Activated naive CD4-positive, alpha-beta T cell treated with anti-CD3 and anti-CD28 coated beads, Interleukin-2, amount 50 U/mL, for 72 hours (primary cell): ENCODE measurements around the gene DPYSL4. TPM values are rescaled to one million over a fixed set of nuclear protein-coding genes. Genes with fewer than 3 reads are reported as not detected.

Source experiments
- ATAC-seq, 2 donors: fragments of 150-1000 bp; cut with Tn5 transposase; 2 replicates each; pipeline ENCODE4 v1.10.0; 2021; ENCODE audit warnings: mild to moderate bottlenecking in 2 of 2, moderate library complexity in 2 of 2
- DNase-seq, 2 donors: peaks; one replicate each; pipeline ENCODE4 v3.0.0; 2021 to 2022; ENCODE audit warnings: low spot score in 2 of 2
- H3K27ac Mint-ChIP-seq, 2 donors: one replicate each; pipeline ENCODE4 v1.8.0; 2022; ENCODE audit warnings: mild to moderate bottlenecking in 2 of 2, mixed read lengths in 2 of 2
- H3K36me3 Mint-ChIP-seq, 2 donors: one replicate each; pipeline ENCODE4 v1.8.0; 2022; ENCODE audit warnings: mixed read lengths in 2 of 2
- H3K9me3 Mint-ChIP-seq, 2 donors: one replicate each; pipeline ENCODE4 v1.8.0; 2022; ENCODE audit warnings: mixed read lengths in 2 of 2
- total RNA-seq, 2 donors: library from RNA; stranded (reverse); gene quantifications; one replicate each; pipeline ENCODE4 v1.2.3, GENCODE V29; 2022

DPYSL4 gene
- total RNA-seq, 2 donors from 2014 or later, result 2.8 to 65.2 TPM

DNA sequence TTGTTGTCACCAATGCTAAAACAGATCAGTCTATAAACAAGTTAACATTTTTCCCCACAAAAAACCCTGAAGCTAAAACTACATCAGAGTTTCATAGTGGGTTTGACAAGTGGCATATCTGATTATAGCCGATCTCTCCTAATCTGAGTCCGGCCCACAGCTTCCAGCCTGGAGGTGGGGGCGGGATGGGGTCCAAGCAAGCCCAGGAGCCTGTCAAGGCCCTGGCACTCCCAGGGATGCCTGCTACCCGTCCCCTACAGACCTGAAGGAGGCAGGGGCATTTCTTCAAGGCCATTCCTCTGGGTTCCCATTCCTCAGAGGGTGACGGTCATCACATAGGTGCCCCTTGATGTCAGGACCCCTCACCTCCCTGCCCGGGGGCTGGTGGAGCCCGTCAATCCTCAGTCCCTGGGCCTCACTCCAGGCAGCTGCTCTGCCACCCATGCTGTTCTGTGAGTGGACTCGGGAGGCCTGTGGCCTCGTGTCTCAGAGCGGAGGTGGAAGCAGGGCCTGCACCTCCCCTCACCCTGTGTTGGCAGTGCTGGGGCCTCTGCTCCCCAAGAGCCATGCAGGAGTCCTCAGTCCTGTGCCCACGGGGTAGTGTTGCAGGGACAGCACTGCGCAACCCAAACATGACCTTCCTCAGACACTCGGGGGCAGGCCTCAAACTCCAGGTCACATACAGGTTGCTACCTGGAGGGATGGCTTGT, 8.8 kb downstream of the DPYSL4 start:
- Mint-ChIP-seq H3K9me3 (peaks cover 0 to 3% of the 10 kb centered on the region in 2 donors), H3K27ac (no peak overlapping the region), H3K36me3 (peaks cover 0 to 15% of the 10 kb centered on the region in 2 donors)
- DNase-seq (no peak), ATAC-seq (no peak)

DNA sequence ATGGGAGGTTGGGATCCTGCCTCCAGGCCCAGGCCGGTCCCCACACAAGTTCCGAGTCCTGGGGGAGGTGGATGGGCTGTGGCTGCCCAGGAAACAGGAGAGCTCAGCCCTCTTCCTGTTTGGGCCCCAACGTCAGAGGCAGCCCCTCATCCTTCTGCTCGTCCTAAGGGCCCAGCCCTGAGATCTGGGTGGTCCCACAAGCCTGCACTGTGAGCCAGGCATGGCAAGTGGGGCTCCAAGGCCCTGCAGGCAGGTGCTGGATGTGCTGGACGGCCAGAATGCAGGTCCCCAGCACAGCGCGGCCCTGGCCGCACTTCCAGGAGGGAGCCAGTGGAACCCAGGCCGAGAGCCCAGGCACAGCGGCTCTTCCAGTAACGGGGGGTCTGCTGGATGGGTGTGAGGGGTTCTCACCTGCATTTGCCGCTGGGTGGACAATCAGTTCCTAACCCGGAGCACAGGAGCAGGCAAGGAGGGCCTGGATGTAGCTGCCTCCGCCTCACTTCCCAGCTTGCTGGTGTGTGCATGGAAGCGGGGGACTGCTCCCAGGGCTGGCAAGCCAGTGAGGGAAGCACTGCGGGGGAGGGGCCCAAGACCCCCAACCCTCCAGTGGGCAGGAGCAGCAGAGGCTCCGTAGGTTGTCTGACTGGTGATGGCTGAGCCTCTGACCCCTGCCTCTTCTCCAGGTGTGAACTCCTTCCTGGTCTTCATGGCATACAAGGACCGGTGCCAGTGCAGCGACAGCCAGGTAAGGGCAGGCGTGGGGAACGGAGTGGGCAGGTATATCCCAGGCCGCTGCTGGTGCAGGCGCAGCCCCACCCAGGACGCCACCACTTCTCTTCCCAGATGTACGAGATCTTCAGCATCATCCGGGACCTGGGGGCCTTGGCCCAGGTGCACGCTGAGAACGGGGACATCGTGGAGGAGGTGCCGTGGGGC, 9.7 kb downstream of the DPYSL4 start:
- no peak overlapping the region for H3K27ac Mint-ChIP-seq
- H3K9me3 Mint-ChIP-seq, result no peaks in the 10 kb centered on the region
- ATAC-seq (no peak), DNase-seq (no peak)
- peaks cover 0 to 6% of the 10 kb centered on the region in 2 donors for H3K36me3 Mint-ChIP-seq

- DNase-seq (no peak), ATAC-seq (no peak)
- no peak overlapping the region for H3K27ac Mint-ChIP-seq
- H3K9me3 Mint-ChIP-seq, result no peaks in the 10 kb centered on the region
- peaks cover 0 to 5% of the 10 kb centered on the region in 2 donors for H3K36me3 Mint-ChIP-seq
Measured at GRCh38 chr10:132197271-132198067, 10.7 kb downstream of the DPYSL4 start.

- Mint-ChIP-seq H3K36me3 (no peaks in the 10 kb centered on the region), H3K27ac (no peak overlapping the region), H3K9me3 (no peaks in the 10 kb centered on the region)
- DNase-seq, result no peak
- ATAC-seq, result no peak
Measured at GRCh38 chr10:132198068-132198370, 11.3 kb downstream of the DPYSL4 start.

- Mint-ChIP-seq H3K9me3 (no peaks in the 10 kb centered on the region), H3K27ac (no peak overlapping the region), H3K36me3 (no peaks in the 10 kb centered on the region)
- DNase-seq, result no peak
- no peak for ATAC-seq
Measured at GRCh38 chr10:132198381-132199181, 11.8 kb downstream of the DPYSL4 start.

DNA sequence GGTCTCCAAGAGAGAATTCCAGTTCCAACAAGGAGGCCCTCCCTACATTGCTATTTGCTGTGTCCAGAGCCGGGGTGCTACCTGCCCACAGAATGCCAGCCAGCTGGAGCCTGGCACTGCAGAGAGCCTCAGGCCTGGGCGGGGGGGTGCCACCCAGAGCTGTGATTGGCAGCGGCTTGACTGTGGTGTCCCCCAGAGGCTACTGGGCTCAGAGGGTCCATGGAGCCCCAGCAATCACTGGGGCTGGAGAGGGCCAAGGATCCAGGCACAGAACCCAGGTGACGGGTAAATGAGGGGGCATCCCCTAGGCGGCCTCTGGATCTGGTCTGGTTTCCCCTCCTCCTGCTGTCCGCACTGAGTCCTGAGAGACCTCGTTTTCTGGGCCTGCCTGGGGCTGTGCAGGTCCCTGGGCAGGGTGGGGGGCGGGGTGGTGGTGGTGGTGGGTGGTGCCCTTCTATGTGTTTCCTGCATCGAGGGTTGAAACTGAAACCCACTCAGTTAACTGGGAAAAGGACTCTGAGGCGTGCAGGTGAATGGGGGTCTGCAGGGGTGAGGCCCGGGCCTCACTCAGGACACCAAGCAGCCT, 12.6 kb downstream of the DPYSL4 start:
- H3K36me3 Mint-ChIP-seq, result no peaks in the 10 kb centered on the region
- no peak overlapping the region for H3K27ac Mint-ChIP-seq
- H3K9me3 Mint-ChIP-seq, result no peaks in the 10 kb centered on the region
- no peak for DNase-seq
- ATAC-seq, result no peak

- Mint-ChIP-seq H3K36me3 (no peaks in the 10 kb centered on the region), H3K27ac (no peak overlapping the region), H3K9me3 (no peaks in the 10 kb centered on the region)
- ATAC-seq, result no peak
- DNase-seq, result no peak
Measured at GRCh38 chr10:132199854-132200311, 13.1 kb downstream of the DPYSL4 start.

GRCh38 chr10:132200344-132201110, 13.8 kb downstream of the DPYSL4 start:
- ATAC-seq (no peak), DNase-seq (no peak)
- Mint-ChIP-seq H3K9me3 (no peaks in the 10 kb centered on the region), H3K27ac (no peak overlapping the region), H3K36me3 (no peaks in the 10 kb centered on the region)

- DNase-seq, result no peak
- no peak for ATAC-seq
- H3K36me3 Mint-ChIP-seq, result no peaks in the 10 kb centered on the region
- H3K9me3 Mint-ChIP-seq, result no peaks in the 10 kb centered on the region
- H3K27ac Mint-ChIP-seq, result no peak overlapping the region
Measured at GRCh38 chr10:132201111-132201969, 14.6 kb downstream of the DPYSL4 start.

DNA sequence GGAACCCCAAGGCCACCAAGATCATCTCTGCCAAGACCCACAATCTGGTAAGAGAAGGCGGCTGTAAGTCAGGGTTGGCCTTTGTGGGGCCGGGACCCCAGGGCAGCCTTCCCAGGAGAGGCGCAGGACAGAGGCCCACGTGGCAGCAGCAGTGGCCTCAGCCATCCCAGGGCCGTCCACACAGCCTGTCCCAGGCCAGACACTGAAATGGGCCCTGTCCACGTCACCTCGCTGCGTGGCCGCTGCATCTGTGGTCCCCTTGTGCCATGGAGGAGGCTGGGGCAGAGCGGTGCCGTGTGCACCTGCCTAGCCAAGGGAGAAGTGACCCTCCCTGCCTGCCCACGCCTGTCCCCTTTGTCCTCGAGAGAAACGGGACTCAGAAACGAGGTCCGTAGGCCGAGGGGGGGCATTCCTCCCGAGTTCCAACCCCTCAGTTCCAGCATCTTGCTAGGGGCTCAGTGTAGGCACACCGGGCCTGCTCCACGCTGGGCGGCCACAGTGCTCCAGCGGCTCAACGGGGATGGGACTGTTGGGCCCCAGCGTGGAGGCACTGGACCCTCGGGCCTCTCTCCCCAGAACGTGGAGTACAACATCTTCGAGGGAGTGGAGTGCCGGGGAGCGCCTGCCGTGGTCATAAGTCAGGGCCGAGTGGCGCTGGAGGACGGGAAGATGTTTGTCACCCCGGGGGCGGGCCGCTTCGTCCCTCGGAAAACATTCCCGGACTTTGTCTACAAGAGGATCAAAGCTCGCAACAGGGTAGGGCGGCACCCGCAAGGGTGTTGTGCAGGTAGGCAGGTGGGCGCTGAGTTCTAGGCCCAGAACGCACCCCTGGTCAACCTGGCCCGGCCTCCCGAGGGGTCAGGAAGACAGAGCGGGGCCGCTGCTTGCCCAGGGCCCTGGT, 15.6 kb downstream of the DPYSL4 start:
- H3K9me3 Mint-ChIP-seq, result no peaks in the 10 kb centered on the region
- H3K27ac Mint-ChIP-seq, result no peak overlapping the region
- ATAC-seq (no peak), DNase-seq (no peak)
- H3K36me3 Mint-ChIP-seq, result no peaks in the 10 kb centered on the region

GRCh38 chr10:132203256-132204077, 16.7 kb downstream of the DPYSL4 start:
- Mint-ChIP-seq H3K9me3 (no peaks in the 10 kb centered on the region), H3K27ac (no peak overlapping the region), H3K36me3 (no peaks in the 10 kb centered on the region)
- no peak for ATAC-seq
- DNase-seq, result no peak

GRCh38 chr10:132204078-132204780, 17.5 kb downstream of the DPYSL4 start:
- no peak for DNase-seq
- no peak for ATAC-seq
- Mint-ChIP-seq H3K9me3 (no peaks in the 10 kb centered on the region), H3K27ac (no peak overlapping the region), H3K36me3 (no peaks in the 10 kb centered on the region)
